H1 (cell line): ENCODE data around the gene GUCY2D. TPM values are rescaled to one million over a fixed set of nuclear protein-coding genes. Genes with fewer than 3 reads are reported as not detected.

ENCODE experiments used
- CTCF ChIA-PET: fragments of 300-600 bp; sonication (Branson Sonifier 250); formaldehyde crosslinking; loops from one replicate; lab custom pipeline; 2021; ENCODE audit not compliant: partially characterized antibody; lab: Charles Lee
- POLR2A ChIA-PET: fragments of 300-600 bp; sonication (Branson Sonifier 250); formaldehyde crosslinking; loops from one replicate; lab custom pipeline; 2021; ENCODE audit warnings: inconsistent platforms; ENCODE audit not compliant: partially characterized antibody; lab: Charles Lee
- DNase-seq, 2 experiments: peaks; one replicate each; pipeline versions ENCODE4 v3.0.0 to v3.0.0-alpha.2; 2010 to 2022; ENCODE audit warnings: low spot score in 2 of 2, low read depth in 1 of 2, mixed read lengths in 1 of 2
- FAIRE-seq: peaks from 2 replicates; lab custom pipeline; 2011; peaks lifted over from hg19 to GRCh38; lab: Jason Lieb, UNC
- H2AFZ ChIP-seq: 2 replicates; pipeline ENCODE4 v1.8.1; 2012; ENCODE audit warnings: low read length, inconsistent platforms
- H2AK5ac ChIP-seq: 2 replicates; pipeline ENCODE4 v1.6.1; 2013; ENCODE audit warnings: low read depth, low read length
- H2BK120ac ChIP-seq: replicated peaks from 2 replicates; pipeline ENCODE3; 2013; ENCODE audit warnings: low read depth, low read length, inconsistent platforms
- H2BK12ac ChIP-seq: 2 replicates; pipeline ENCODE4 v1.6.1; 2013; ENCODE audit warnings: low read depth, low read length
- H2BK15ac ChIP-seq: 2 replicates; pipeline ENCODE4 v1.6.1; 2013; ENCODE audit warnings: low read length
- H2BK20ac ChIP-seq: 2 replicates; pipeline ENCODE4 v1.6.1; 2013; ENCODE audit warnings: low read length
- H2BK5ac ChIP-seq: 2 replicates; pipeline ENCODE4 v1.6.1; 2013; ENCODE audit warnings: low read depth, low read length
- H3K14ac ChIP-seq: 2 replicates; pipeline ENCODE4 v1.6.1; 2013; ENCODE audit warnings: inconsistent platforms; ENCODE audit not compliant: insufficient read length
- H3K18ac ChIP-seq: 2 replicates; pipeline ENCODE4 v1.6.1; 2013; ENCODE audit warnings: low read length; ENCODE audit errors: extremely low read depth
- H3K23ac ChIP-seq: 2 replicates; pipeline ENCODE4 v1.6.1; 2013; ENCODE audit warnings: inconsistent platforms; ENCODE audit not compliant: insufficient read length
- H3K23me2 ChIP-seq: 2 replicates; pipeline ENCODE4 v1.6.1; 2013; ENCODE audit warnings: low read depth, low read length
- H3K27ac ChIP-seq: 2 replicates; pipeline ENCODE4 v1.6.1; 2011; ENCODE audit warnings: low read depth, low read length, inconsistent platforms
- H3K27me3 ChIP-seq, 4 experiments: replicated peaks in 1 of 4; 1 replicate in 1 of 4; 2 replicates in 3 of 4; pipeline versions ENCODE4 v1.6.1 to v1.8.1; 2011 to 2013; ENCODE audit warnings: low read length in 3 of 4, mild to moderate bottlenecking in 3 of 4, inconsistent platforms in 2 of 4, mixed read lengths in 2 of 4, moderate library complexity in 1 of 4; ENCODE audit not compliant: control insufficient read depth in 3 of 4, insufficient read depth in 3 of 4; ENCODE audit errors: extremely low read depth in 1 of 4
- H3K36me3 ChIP-seq, 4 experiments: 2 replicates each; pipeline versions ENCODE4 v1.6.1 to v1.8.1; 2011 to 2013; ENCODE audit warnings: mild to moderate bottlenecking in 4 of 4, low read length in 3 of 4, moderate library complexity in 2 of 4, control low read depth in 1 of 4, inconsistent platforms in 1 of 4; ENCODE audit not compliant: insufficient read depth in 4 of 4, control insufficient read depth in 2 of 4
- H3K4ac ChIP-seq: replicated peaks from 2 replicates; pipeline ENCODE3; 2013; ENCODE audit warnings: low read length, low read depth, mixed read lengths, inconsistent platforms; ENCODE audit not compliant: insufficient read length
- H3K4me1 ChIP-seq, 4 experiments: replicated peaks in 1 of 4; 1 replicate in 1 of 4; 2 replicates in 3 of 4; pipeline versions ENCODE4 v1.6.1 to v1.8.1; 2011 to 2013; ENCODE audit warnings: low read length in 3 of 4, inconsistent platforms in 2 of 4, mixed read lengths in 1 of 4; ENCODE audit not compliant: insufficient read depth in 4 of 4, control insufficient read depth in 3 of 4
- H3K4me2 ChIP-seq, 2 experiments: 2 replicates each; pipeline versions ENCODE4 v1.6.1 to v1.8.1; 2011 to 2013; ENCODE audit warnings: low read depth in 2 of 2, low read length in 2 of 2, control low read depth in 1 of 2, inconsistent platforms in 1 of 2, mild to moderate bottlenecking in 1 of 2; ENCODE audit not compliant: insufficient read depth in 1 of 2
- H3K4me3 ChIP-seq, 4 experiments: fragments of 200-600, 300-600 bp in 1 of 4; sonication (generic), shearing (Covaris generic), sonication (Bioruptor Twin) in 1 of 4; 2 replicates each; pipeline versions ENCODE4 v1.5.1 to v1.8.1; 2011 to 2016; ENCODE audit warnings: low read length in 4 of 4, low read depth in 3 of 4, control low read depth in 2 of 4, inconsistent platforms in 2 of 4, mild to moderate bottlenecking in 2 of 4, mixed read lengths in 1 of 4, moderate library complexity in 1 of 4; ENCODE audit not compliant: insufficient read depth in 2 of 4; ENCODE audit errors: extremely low read depth in 1 of 4
- H3K56ac ChIP-seq: replicated peaks from 2 replicates; pipeline ENCODE3; 2013; ENCODE audit warnings: low read depth, mild to moderate bottlenecking, mixed read lengths, low read length, inconsistent platforms; ENCODE audit not compliant: insufficient read length
- H3K79me1 ChIP-seq: 2 replicates; pipeline ENCODE4 v1.6.1; 2013; ENCODE audit warnings: low read depth, low read length, control low read depth
- H3K79me2 ChIP-seq, 2 experiments: 2 replicates each; pipeline versions ENCODE4 v1.6.1 to v1.8.1; 2012 to 2013; ENCODE audit warnings: low read length in 2 of 2, mild to moderate bottlenecking in 2 of 2, inconsistent platforms in 1 of 2; ENCODE audit not compliant: insufficient read depth in 2 of 2, control insufficient read depth in 1 of 2
- H3K9ac ChIP-seq, 4 experiments: replicated peaks in 1 of 4; 1 replicate in 1 of 4; 2 replicates in 3 of 4; pipeline versions ENCODE4 v1.6.1 to v1.8.1; 2011 to 2013; ENCODE audit warnings: low read depth in 3 of 4, low read length in 3 of 4, control low read depth in 2 of 4, mild to moderate bottlenecking in 2 of 4, moderate library complexity in 2 of 4, inconsistent platforms in 1 of 4; ENCODE audit errors: extremely low read depth in 1 of 4
- H3K9me3 ChIP-seq, 2 experiments: 2 replicates each; pipeline versions ENCODE4 v1.6.1 to v1.8.1; 2012 to 2013; ENCODE audit warnings: mild to moderate bottlenecking in 2 of 2, moderate library complexity in 2 of 2, control low read depth in 1 of 2, inconsistent platforms in 1 of 2, low read depth in 1 of 2, low read length in 1 of 2, mixed read lengths in 1 of 2; ENCODE audit not compliant: insufficient read depth in 2 of 2
- H4K20me1 ChIP-seq, 2 experiments: replicated peaks in 1 of 2; 2 replicates each; pipeline versions ENCODE3 to v1.8.1; 2011 to 2013; ENCODE audit warnings: inconsistent platforms in 2 of 2, low read length in 2 of 2, mild to moderate bottlenecking in 1 of 2; ENCODE audit not compliant: insufficient read depth in 2 of 2, control insufficient read depth in 1 of 2
- H4K5ac ChIP-seq: 2 replicates; pipeline ENCODE4 v1.6.1; 2013; ENCODE audit warnings: low read length, low read depth, mixed read lengths, inconsistent platforms; ENCODE audit not compliant: insufficient read length
- H4K8ac ChIP-seq: 2 replicates; pipeline ENCODE4 v1.8.0; 2013; ENCODE audit warnings: mild to moderate bottlenecking, moderate library complexity, low read length, inconsistent platforms; ENCODE audit not compliant: insufficient read depth; ENCODE audit errors: extremely low read depth
- H4K91ac ChIP-seq: replicated peaks from 2 replicates; pipeline ENCODE3; 2013; ENCODE audit warnings: low read length, mixed read lengths, inconsistent platforms; ENCODE audit not compliant: insufficient read length
- ASH2L ChIP-seq: fragments of 200-600, 300-600 bp; sonication (generic); IDR thresholded peaks from one replicate; pipeline ENCODE4 v1.7.1; 2017; ENCODE audit warnings: low read length
- EZH2 ChIP-seq: fragments of 200-600 bp; sonication (generic); IDR thresholded peaks from 2 replicates; pipeline ENCODE4 v1.7.1; 2012; ENCODE audit warnings: low read depth, mild to moderate bottlenecking, moderate library complexity, low read length, inconsistent platforms; ENCODE audit not compliant: severe bottlenecking
- HDAC2 ChIP-seq, 2 experiments: fragments of 300-600 bp in 1 of 2; sonication (generic) in 1 of 2; IDR thresholded peaks; 2 replicates each; pipeline ENCODE4 v1.6.1; 2011 to 2012; ENCODE audit warnings: low read depth in 2 of 2, low read length in 2 of 2, mild to moderate bottlenecking in 2 of 2, moderate library complexity in 2 of 2, borderline replicate concordance in 1 of 2, inconsistent platforms in 1 of 2
- KDM4A ChIP-seq: IDR thresholded peaks from one replicate; pipeline ENCODE4 v1.7.1; 2012; ENCODE audit warnings: low read depth, mild to moderate bottlenecking, moderate library complexity, low read length, inconsistent platforms; ENCODE audit not compliant: severe bottlenecking
- SUZ12 ChIP-seq: fragments of 200-600 bp; sonication (generic); IDR thresholded peaks from 2 replicates; pipeline ENCODE4 v1.6.1; 2012; ENCODE audit warnings: mild to moderate bottlenecking, inconsistent platforms, low read length, moderate library complexity, mixed read lengths
- TAF1 ChIP-seq: IDR thresholded peaks from 2 replicates; pipeline ENCODE4 v1.6.1; 2011; ENCODE audit warnings: mild to moderate bottlenecking, low read depth, low read length
- WGBS, 2 experiments: shearing (Covaris generic) in 1 of 2; methylation state at CpG; one replicate each; pipeline versions ENCODE4 v1.1.6 to v1.1.7; 2013 to 2015; ENCODE audit warnings: low lambda C conversion rate in 2 of 2, mixed read lengths in 2 of 2, inconsistent platforms in 1 of 2, low coverage in 1 of 2, missing lambda C conversion rate in 1 of 2; ENCODE audit not compliant: insufficient replicate concordance in 2 of 2, insufficient coverage in 1 of 2, insufficient read length in 1 of 2; ENCODE audit errors: extremely low coverage in 1 of 2, missing lambda C conversion rate in 1 of 2; 5-methylcytosine and 5-hydroxymethylcytosine counted together
- polyA plus RNA-seq, 7 experiments: library from polyadenylated mRNA; depleted of rRNA in 3 of 7; stranded (reverse) in 5 of 7; unstranded in 2 of 7; fragments of >200 nt in 5 of 7; fragments of 200-250 nt in 2 of 7; gene quantifications; 1 replicate in 5 of 7; 2 replicates in 1 of 7; 4 replicates in 1 of 7; pipeline versions ENCODE4 v1.2.1 to v1.2.3, GENCODE V29; 2011 to 2013; ENCODE audit warnings: missing spikeins in 2 of 7, mixed read lengths in 2 of 7
- total RNA-seq: library from RNA; stranded (reverse); fragmentation: NEBNext Ultra II Directional; extraction: Animal tissue kit (Norgen Biotek cat#: 25700); gene quantifications from 2 replicates; pipeline ENCODE4 v1.2.1, GENCODE V29; 2021

GUCY2D gene
- total and polyA plus RNA-seq, 2 of the 8 experiments (the other 6 are each of a cell fraction or from before 2014, with no cell fraction given) = 0.20 to 0.48 TPM

- WGBS, 2 experiments = 3% methylated on average over 20 of the region's 46 CpGs; no CpG with 5 or more reads in 1 of the 2 experiments
- CTCF ChIA-PET = interaction anchor here (0.6 to 12.8 kb wide), 27 partner anchors 7 to 255 kb away, joined by 3 to 141 read pairs (median 4); partner anchors contain the start of genes ALOX15B, CNTROB, GUCY2D and HES7
- Histone ChIP-seq H3K23me2 (peaks cover 8% of the 10 kb centered on the region; the same call in 1 of the 2 replicates), H3K79me2 (no peaks in the 10 kb centered on the region), H2AK5ac (no peak overlapping the region), H3K27me3 (peaks cover 5 to 35% (median 21%) of the 10 kb centered on the region in 4 experiments), H2BK5ac (peak overlapping the region; percentile 66; the same call in 1 of the 2 replicates), H3K18ac (no peak overlapping the region; the same call in none of the 2 replicates), H2BK20ac (no peak overlapping the region), H3K9ac (no peak overlapping the region), H3K4me3 (peak overlapping the region; percentile 53 to 80 (median 66)), H3K14ac (no peak overlapping the region), H3K27ac (no peak overlapping the region), H2BK12ac (peak overlapping the region; percentile 23; the same call in 1 of the 2 replicates), H3K36me3 (no peaks in the 10 kb centered on the region), H3K9me3 (no peaks in the 10 kb centered on the region), H2BK120ac (no peak overlapping the region), H4K8ac (peak overlapping the region; percentile 45; the same call in 1 of the 2 replicates), H3K56ac (no peak overlapping the region), H4K91ac (peak overlapping the region; percentile 57), H2BK15ac (no peak overlapping the region; the same call in 1 of the 2 replicates), H3K4me1 (peaks cover 0 to 5% (median 0%) of the 10 kb centered on the region in 4 experiments; a peak in 2 of 7 replicates), H2AFZ (peak overlapping the region; percentile 94; the same call in 1 of the 2 replicates), H4K20me1 (no peaks in the 10 kb centered on the region), H4K5ac (no peak overlapping the region), H3K4ac (peak overlapping the region; percentile 72), H3K23ac (no peak overlapping the region), H3K4me2 (peak overlapping the region; percentile 80 to 100), H3K79me1 (no peaks in the 10 kb centered on the region)
- no peak for FAIRE-seq
- DNase-seq = peak in 1 of 2 experiments; percentile 83
- POLR2A ChIA-PET = interaction anchor here (1.1 to 3.0 kb wide), 4 partner anchors 10 to 22 kb away, joined by 3 to 12 read pairs (median 6); partner anchors contain the start of genes ALOX15B and GUCY2D
- TF ChIP-seq HDAC2 (IDR thresholded peaks at IDR 0.05; ENCODE audit: borderline replicate concordance in 1 of 2, low read depth in 2 of 2, low read length in 2 of 2) = no peak
- 0 out of 2 replicates have a peak, but pooled peaks have one; percentile 11 for TF ChIP-seq TAF1
- TF ChIP-seq KDM4A = peak; percentile 97
- TF ChIP-seq ASH2L = peak; percentile 60
- peak; percentile 49; the same call in 1 of the 2 replicates for TF ChIP-seq SUZ12
- TF ChIP-seq EZH2 = peak; percentile 56
Measured at GRCh38 chr17:8015957-8016631, 13.7 kb downstream of the GUCY2D start.
